Measurements from ENCODE around the gene RFLNA. TPM values are rescaled to one million over a fixed set of nuclear protein-coding genes. Genes with fewer than 3 reads are reported as not detected.

The RFLNA gene
- total and polyA plus RNA-seq, 2 of the 4 experiments (the other 2 are of a cell fraction): not detected

- peaks cover 24% of the 10 kb centered on the region; the same call in 1 of the 2 replicates for H4K20me1 ChIP-seq (ENCODE audit: insufficient read depth, low read length)
- H3K27me3 ChIP-seq (ENCODE audit: control insufficient read depth, insufficient read depth, low read length): no peaks in the 10 kb centered on the region
- ATAC-seq (ENCODE audit: low read depth) (no peak), DNase-seq (no peak)
- H3K4me1 ChIP-seq (ENCODE audit: control insufficient read depth, insufficient read depth, low read length): no peaks in the 10 kb centered on the region
- no peak overlapping the region for H3K4ac ChIP-seq (ENCODE audit: low read depth, low read length)
- peak overlapping the region; percentile 19 for H2AFZ ChIP-seq (replicated peaks; ENCODE audit: low read length, poor library complexity)
- H3K14ac ChIP-seq (replicated peaks; ENCODE audit: low read depth, low read length): no peak overlapping the region
- no peak overlapping the region for H3K9ac ChIP-seq (ENCODE audit: low read depth, low read length)
- in situ Hi-C loops (cut with MboI; ENCODE audit: low sequenced_read_pairs) (no loop called here), intact Hi-C loops (cut with micrococcal nuclease) (no loop called here), dilution Hi-C loops (cut with HindIII; ENCODE audit: low sequenced_read_pairs, unreplicated experiment) (no loop called here)
- no peak overlapping the region for H3K18ac ChIP-seq (ENCODE audit: low read depth, low read length)
- 99% methylated on average over 23 of the region's 38 CpGs; no CpG with 5 or more reads in 1 of the 2 experiments for WGBS, 2 experiments (ENCODE audit: extremely low coverage in 2 of 2, insufficient read length in 1 of 2)
- H2AK5ac ChIP-seq (ENCODE audit: low read depth, low read length): no peak overlapping the region
- H3K4me3 ChIP-seq (ENCODE audit: insufficient read depth, low read depth, low read length): no peak overlapping the region
- peaks cover 41 to 52% of the 10 kb centered on the region in 2 experiments for H3K79me1 ChIP-seq (ENCODE audit: low read depth in 1 of 2, low read length in 2 of 2)
- no peaks in the 10 kb centered on the region for H3K9me1 ChIP-seq (ENCODE audit: insufficient read depth, low read length)
- H3K56ac ChIP-seq (ENCODE audit: extremely low read depth, insufficient read depth, low read length): no peak overlapping the region
- no peak overlapping the region for H3K23ac ChIP-seq (ENCODE audit: low read depth, low read length)
- no peaks in the 10 kb centered on the region for H3K9me3 ChIP-seq (ENCODE audit: control insufficient read depth, insufficient read depth, low read length)
- H4K8ac ChIP-seq (ENCODE audit: low read depth in 2 of 2, low read length in 2 of 2): no peak overlapping the region
- peaks cover 87% of the 10 kb centered on the region for H3K36me3 ChIP-seq (ENCODE audit: control insufficient read depth, insufficient read depth, low read length)
- ChIA-PET POLR2A (ENCODE audit: unreplicated experiment) (no interaction called here), CTCF (no interaction called here)
- no peak overlapping the region for H2AK9ac ChIP-seq (replicated peaks; ENCODE audit: low read depth, low read length, poor library complexity)
- H2BK120ac ChIP-seq (ENCODE audit: low read depth, low read length): no peak overlapping the region
- H3K4me2 ChIP-seq (ENCODE audit: low read depth, low read length): no peak overlapping the region
- no TSS peak for BruUV-seq (replicated peaks)
- no peak overlapping the region for H3K27ac ChIP-seq (ENCODE audit: insufficient read depth, low read length)
- TF ChIP-seq RFX5 (IDR thresholded peaks at IDR 0.05; ENCODE audit: low read depth, low read length) (no peak), CHD1 (IDR thresholded peaks at IDR 0.05; ENCODE audit: low read depth, low read length) (no peak), POLR2A (IDR thresholded peaks at IDR 0.05; ENCODE audit: low read depth, low read length) (no peak), CEBPB (IDR thresholded peaks at IDR 0.05; ENCODE audit: low read depth, low read length) (no peak), NFE2L2 (IDR thresholded peaks at IDR 0.05; ENCODE audit: low read depth, low read length) (no peak), USF2 (IDR thresholded peaks at IDR 0.05; ENCODE audit: low read depth, low read length) (no peak), RCOR1 (IDR thresholded peaks at IDR 0.05; ENCODE audit: insufficient replicate concordance, low read length) (no peak), RAD21 (IDR thresholded peaks at IDR 0.05; ENCODE audit: low read length) (no peak), MAZ (IDR thresholded peaks at IDR 0.05; ENCODE audit: borderline replicate concordance, low read depth, low read length) (no peak), BHLHE40 (IDR thresholded peaks at IDR 0.05; ENCODE audit: low read depth, low read length) (no peak)
- TF ChIP-seq, protein P1, sequence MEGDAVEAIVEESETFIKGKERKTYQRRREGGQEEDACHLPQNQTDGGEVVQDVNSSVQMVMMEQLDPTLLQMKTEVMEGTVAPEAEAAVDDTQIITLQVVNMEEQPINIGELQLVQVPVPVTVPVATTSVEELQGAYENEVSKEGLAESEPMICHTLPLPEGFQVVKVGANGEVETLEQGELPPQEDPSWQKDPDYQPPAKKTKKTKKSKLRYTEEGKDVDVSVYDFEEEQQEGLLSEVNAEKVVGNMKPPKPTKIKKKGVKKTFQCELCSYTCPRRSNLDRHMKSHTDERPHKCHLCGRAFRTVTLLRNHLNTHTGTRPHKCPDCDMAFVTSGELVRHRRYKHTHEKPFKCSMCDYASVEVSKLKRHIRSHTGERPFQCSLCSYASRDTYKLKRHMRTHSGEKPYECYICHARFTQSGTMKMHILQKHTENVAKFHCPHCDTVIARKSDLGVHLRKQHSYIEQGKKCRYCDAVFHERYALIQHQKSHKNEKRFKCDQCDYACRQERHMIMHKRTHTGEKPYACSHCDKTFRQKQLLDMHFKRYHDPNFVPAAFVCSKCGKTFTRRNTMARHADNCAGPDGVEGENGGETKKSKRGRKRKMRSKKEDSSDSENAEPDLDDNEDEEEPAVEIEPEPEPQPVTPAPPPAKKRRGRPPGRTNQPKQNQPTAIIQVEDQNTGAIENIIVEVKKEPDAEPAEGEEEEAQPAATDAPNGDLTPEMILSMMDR (conservative IDR thresholded peaks at IDR 0.05; ENCODE audit: low read depth, low read length): no peak
- TF ChIP-seq, protein P2, sequence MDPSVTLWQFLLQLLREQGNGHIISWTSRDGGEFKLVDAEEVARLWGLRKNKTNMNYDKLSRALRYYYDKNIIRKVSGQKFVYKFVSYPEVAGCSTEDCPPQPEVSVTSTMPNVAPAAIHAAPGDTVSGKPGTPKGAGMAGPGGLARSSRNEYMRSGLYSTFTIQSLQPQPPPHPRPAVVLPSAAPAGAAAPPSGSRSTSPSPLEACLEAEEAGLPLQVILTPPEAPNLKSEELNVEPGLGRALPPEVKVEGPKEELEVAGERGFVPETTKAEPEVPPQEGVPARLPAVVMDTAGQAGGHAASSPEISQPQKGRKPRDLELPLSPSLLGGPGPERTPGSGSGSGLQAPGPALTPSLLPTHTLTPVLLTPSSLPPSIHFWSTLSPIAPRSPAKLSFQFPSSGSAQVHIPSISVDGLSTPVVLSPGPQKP (IDR thresholded peaks at IDR 0.05; ENCODE audit: borderline replicate concordance, low read depth, low read length): no peak
- H4K5ac ChIP-seq (ENCODE audit: low read depth, low read length): no peak overlapping the region
- H2BK5ac ChIP-seq (ENCODE audit: low read depth, low read length, poor library complexity, severe bottlenecking): no peak overlapping the region
- H4K91ac ChIP-seq (ENCODE audit: insufficient read depth, low read depth, low read length): no peak overlapping the region
- H2BK20ac ChIP-seq (ENCODE audit: low read depth, low read length): no peak overlapping the region
- no peak overlapping the region for H2BK15ac ChIP-seq (ENCODE audit: low read depth, low read length)
These were observed 51.7 kb downstream of the RFLNA start for GRCh38 chr12:124346425-124347168.

Measured in IMR-90 (cell line).